Karpas-422 (cell line): ENCODE measurements around the gene CHST13. TPM values are rescaled to one million over a fixed set of nuclear protein-coding genes. Genes with fewer than 3 reads are reported as not detected.

Experiments
- DNase-seq: peaks from one replicate; pipeline ENCODE4 v3.0.0-alpha.2; 2015
- H2AFZ ChIP-seq: fragments of 200-600 bp; sonication (generic); 2 replicates; pipeline ENCODE4 v1.6.1; 2014; ENCODE audit warnings: antibody characterized with exemption, low read length, mixed read lengths
- H3K27ac ChIP-seq: fragments of 200-600 bp; sonication (generic); 2 replicates; pipeline ENCODE4 v1.5.1; 2014; ENCODE audit warnings: mild to moderate bottlenecking, low read length, moderate library complexity
- H3K27me3 ChIP-seq: fragments of 200-600 bp; sonication (generic); 2 replicates; pipeline ENCODE4 v1.6.1; 2014; ENCODE audit warnings: low read length, mixed read lengths
- H3K36me3 ChIP-seq: fragments of 200-600 bp; sonication (generic); 2 replicates; pipeline ENCODE4 v1.6.1; 2014; ENCODE audit warnings: low read length, mixed read lengths; ENCODE audit not compliant: insufficient read depth
- H3K4me1 ChIP-seq: fragments of 200-600 bp; sonication (generic); 2 replicates; pipeline ENCODE4 v1.6.1; 2014; ENCODE audit warnings: mild to moderate bottlenecking, low read length, mixed read lengths
- H3K4me2 ChIP-seq: fragments of 200-600 bp; sonication (generic); 2 replicates; pipeline ENCODE4 v1.6.1; 2014; ENCODE audit warnings: low read length, low read depth, mild to moderate bottlenecking; ENCODE audit not compliant: poor library complexity, severe bottlenecking
- H3K4me3 ChIP-seq: fragments of 200-600 bp; sonication (generic); 2 replicates; pipeline ENCODE4 v1.5.1; 2014; ENCODE audit warnings: mild to moderate bottlenecking, antibody characterized with exemption, low read length, mixed read lengths
- H3K79me2 ChIP-seq: fragments of 200-600 bp; sonication (generic); 2 replicates; pipeline ENCODE4 v1.6.1; 2014; ENCODE audit warnings: mild to moderate bottlenecking, low read length, mixed read lengths
- H3K9ac ChIP-seq: fragments of 200-600 bp; sonication (generic); 2 replicates; pipeline ENCODE4 v1.6.0; 2014; ENCODE audit warnings: low read length
- H3K9me2 ChIP-seq: fragments of 200-600 bp; sonication (generic), shearing (Covaris generic); replicated peaks from 2 replicates; pipeline ENCODE4 v1.6.0; 2014; ENCODE audit warnings: mild to moderate bottlenecking, low read length, moderate library complexity; ENCODE audit not compliant: insufficient read depth
- H3K9me3 ChIP-seq: fragments of 300-700, 200-600 bp; sonication (generic); 2 replicates; pipeline ENCODE4 v1.6.1; 2014; ENCODE audit warnings: low read length, mixed read lengths
- H4K20me1 ChIP-seq: fragments of 200-600 bp; sonication (generic); 2 replicates; pipeline ENCODE4 v1.6.1; 2014; ENCODE audit warnings: mild to moderate bottlenecking, antibody characterized with exemption, low read length, low read depth; ENCODE audit not compliant: insufficient read depth
- total RNA-seq: library from RNA; depleted of rRNA; stranded (reverse); fragments of >200 nt; shearing (Covaris generic); gene quantifications from 2 replicates; pipeline ENCODE4 v1.2.3, GENCODE V29; 2014; ENCODE audit warnings: low replicate concordance

The CHST13 gene
- total RNA-seq, 1 experiment from 2014 or later = not detected

DNA sequence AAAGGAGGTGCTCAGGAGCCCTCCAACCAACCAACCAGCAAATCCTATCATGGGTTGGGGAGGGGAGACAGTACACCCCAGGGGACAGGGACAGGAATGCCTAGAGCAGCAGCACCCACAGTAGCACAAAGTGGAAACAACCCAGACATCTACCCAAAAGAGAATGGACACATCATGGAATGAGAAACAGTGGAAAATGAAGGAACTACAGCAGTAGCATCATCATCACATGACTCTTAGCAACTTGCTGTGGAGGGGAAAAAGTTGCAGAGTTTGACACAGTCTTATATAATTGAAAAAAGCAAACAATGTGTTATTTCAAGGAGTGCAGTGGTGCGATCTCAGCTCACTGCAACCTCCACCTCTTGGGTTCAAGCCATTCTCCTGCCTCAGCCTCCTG lies 23.8 kb downstream of the CHST13 start:
- Histone ChIP-seq H4K20me1 (0 out of 2 replicates have a peak, but pooled peaks cover 4% of the 10 kb centered on the region), H3K4me1 (no peaks in the 10 kb centered on the region)

DNA sequence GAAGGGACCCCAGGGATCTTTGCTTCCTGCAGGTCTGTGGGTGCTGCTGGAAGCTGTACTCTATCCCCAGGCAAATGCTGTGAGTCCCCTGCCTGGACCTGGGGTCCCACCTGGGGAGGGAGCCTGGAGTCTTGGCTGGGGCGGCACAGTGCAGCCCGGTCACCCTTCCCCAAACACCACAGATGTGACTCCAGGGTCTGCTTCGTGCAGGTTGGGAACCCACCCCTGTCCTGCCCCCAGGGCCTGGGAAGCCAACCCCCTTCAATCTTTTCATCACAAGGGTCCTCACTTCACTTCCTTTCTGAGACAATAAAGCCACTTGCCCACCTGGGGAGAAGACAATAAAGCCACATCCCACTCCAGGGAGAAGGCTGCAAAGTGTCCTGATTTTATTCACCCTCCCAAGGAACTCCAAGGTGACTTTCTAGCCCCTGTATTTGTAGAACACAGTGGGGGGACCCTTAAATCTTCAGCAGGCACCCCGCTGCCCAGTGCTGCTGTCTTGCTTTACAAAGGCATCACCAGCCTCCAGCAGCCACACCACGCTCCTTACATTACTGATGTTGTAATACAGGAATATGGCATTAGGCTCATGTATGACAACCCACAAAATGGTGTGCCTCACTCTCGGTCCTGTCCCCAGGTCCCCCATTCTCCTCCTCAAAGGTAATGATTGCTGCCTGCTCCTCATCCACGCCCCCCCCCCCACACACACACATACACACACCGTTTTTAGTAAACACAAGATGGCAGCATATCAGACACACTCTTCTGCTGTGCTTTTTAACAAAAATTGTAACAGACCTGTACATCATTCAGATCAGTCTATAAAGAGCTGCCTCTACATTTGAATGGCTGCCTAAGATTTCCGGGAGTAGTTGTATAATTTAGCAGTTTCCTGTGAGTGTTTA lies 24.9 kb downstream of the CHST13 start:
- H3K79me2 ChIP-seq = no peaks in the 10 kb centered on the region
- H3K36me3 ChIP-seq = no peaks in the 10 kb centered on the region
- no peak overlapping the region for H3K9ac ChIP-seq
- no peak overlapping the region for H3K4me2 ChIP-seq
- no peaks in the 10 kb centered on the region for H3K9me3 ChIP-seq
- H3K4me3 ChIP-seq = no peak overlapping the region
- H3K27ac ChIP-seq = no peak overlapping the region
- no peak for DNase-seq
- H3K9me2 ChIP-seq = no peaks in the 10 kb centered on the region
- no peaks in the 10 kb centered on the region for H3K27me3 ChIP-seq
- H3K4me1 ChIP-seq = no peaks in the 10 kb centered on the region
- no peak overlapping the region for H2AFZ ChIP-seq
- 0 out of 2 replicates have a peak, but pooled peaks cover 2% of the 10 kb centered on the region for H4K20me1 ChIP-seq

More for the DNA sequence above, 23.8 kb downstream of the CHST13 start:
- H3K27me3 ChIP-seq = no peaks in the 10 kb centered on the region
- no peaks in the 10 kb centered on the region for H3K36me3 ChIP-seq
- no peaks in the 10 kb centered on the region for H3K9me3 ChIP-seq
- H3K79me2 ChIP-seq = no peaks in the 10 kb centered on the region
- H3K9me2 ChIP-seq = no peaks in the 10 kb centered on the region
- H3K4me3 ChIP-seq = no peak overlapping the region
- H2AFZ ChIP-seq = no peak overlapping the region
- no peak for DNase-seq
- no peak overlapping the region for H3K4me2 ChIP-seq
- no peak overlapping the region for H3K27ac ChIP-seq
- H3K9ac ChIP-seq = no peak overlapping the region

DNA sequence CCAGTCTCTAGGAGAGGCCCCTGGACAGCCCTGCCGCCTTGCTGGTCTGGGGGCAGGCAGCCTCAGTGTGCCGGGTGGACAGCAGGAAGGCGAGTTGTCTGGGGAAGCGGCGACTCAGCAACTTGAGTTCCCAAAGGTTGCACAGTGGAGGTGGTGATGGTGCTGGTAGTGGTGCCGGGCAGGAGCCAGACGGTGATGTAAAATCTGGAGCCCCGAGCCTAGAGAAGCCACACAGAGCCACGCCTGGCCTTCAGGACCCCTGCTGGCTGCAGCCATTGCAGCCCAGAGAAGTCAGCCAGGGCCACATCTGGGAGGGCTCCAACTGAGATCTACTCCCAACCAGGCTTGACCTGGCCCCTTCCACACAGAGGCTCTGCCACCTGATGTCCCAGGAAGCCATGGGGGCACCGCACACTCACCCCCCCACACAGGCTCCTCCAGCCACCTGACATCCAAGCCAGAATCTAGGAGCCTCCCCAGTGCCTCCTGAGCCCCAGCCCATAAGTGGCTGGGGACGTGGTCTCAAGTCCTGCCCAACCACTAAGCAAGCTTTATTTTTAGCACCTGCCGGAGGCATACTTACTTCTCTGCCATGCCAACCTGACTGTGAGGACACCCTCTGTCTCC lies 26.0 kb downstream of the CHST13 start:
- Histone ChIP-seq H4K20me1 (no peaks in the 10 kb centered on the region), H3K27ac (no peak overlapping the region), H3K27me3 (no peaks in the 10 kb centered on the region), H3K9me2 (no peaks in the 10 kb centered on the region), H3K79me2 (no peaks in the 10 kb centered on the region), H3K9me3 (no peaks in the 10 kb centered on the region), H3K9ac (no peak overlapping the region), H3K36me3 (no peaks in the 10 kb centered on the region), H3K4me3 (no peak overlapping the region), H2AFZ (no peak overlapping the region), H3K4me2 (no peak overlapping the region), H3K4me1 (no peaks in the 10 kb centered on the region)
- no peak for DNase-seq

DNA sequence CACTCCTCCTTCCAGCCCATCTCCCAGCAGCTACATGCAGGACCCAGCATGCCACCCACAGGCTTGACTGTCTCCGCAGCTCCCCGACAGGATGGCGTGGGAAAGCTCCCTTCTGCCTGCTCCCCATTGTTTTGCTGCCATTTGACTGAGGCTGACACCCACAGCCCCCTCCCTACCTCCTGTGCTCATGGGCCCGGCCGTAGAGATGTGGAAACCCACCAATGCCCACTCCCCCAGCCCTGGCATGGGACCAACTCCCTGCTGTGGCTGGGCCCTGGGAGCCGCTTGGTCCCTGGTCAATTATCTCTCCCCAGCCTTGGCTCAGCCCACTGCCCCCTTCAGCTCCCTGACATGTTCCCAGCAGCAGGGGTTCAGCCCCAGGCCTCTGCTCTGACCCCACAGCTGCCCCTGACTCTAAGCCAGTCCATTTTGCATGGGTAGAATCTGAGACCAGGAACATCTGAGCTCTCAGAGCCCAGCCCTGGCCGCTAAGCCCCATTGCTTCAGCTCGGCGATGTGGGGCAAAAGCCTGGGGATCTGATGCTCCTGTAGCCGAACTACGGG lies 26.6 kb downstream of the CHST13 start:
- no peak overlapping the region for H2AFZ ChIP-seq
- DNase-seq = no peak

DNA sequence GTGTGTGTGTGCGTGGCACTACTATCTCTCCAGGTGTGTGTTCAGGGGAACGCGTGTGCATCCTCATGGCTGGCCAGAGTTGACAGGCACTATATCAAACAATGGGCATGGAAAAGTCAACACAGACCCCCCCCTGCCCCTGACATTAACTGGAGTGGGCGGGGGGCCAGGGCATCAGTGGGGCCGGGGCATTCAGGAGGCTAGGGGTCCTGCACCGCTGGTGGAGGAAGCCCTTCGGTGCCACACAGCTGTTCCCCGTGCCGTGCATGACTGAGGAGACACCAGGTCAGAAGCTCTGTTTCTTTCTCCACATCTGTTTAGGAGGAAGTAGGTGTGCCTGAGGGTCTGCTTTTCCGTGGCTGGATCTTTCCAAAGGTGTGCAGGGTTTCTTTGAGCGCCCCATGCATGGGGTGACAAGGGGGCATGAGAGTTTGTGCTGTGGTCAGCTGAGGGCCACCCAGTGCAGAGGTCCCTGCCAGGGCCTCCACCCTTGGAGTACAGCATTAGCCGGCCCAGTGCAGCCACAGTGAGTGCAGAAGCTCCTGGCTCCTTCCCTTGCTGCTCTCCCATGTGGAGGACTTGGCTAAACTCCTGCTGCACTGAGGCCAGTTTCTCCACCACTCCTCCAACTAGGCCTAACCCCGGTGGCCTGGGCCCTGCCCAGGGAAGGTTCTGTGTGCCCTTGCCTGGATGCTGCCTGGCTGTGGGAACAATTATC lies 27.3 kb downstream of the CHST13 start:
- Histone ChIP-seq H3K79me2 (no peaks in the 10 kb centered on the region), H3K27ac (no peak overlapping the region), H3K27me3 (no peaks in the 10 kb centered on the region), H3K4me3 (no peak overlapping the region), H3K9me2 (no peaks in the 10 kb centered on the region), H4K20me1 (no peaks in the 10 kb centered on the region), H3K9ac (no peak overlapping the region), H3K4me2 (no peak overlapping the region), H2AFZ (no peak overlapping the region), H3K36me3 (no peaks in the 10 kb centered on the region), H3K4me1 (no peaks in the 10 kb centered on the region), H3K9me3 (no peaks in the 10 kb centered on the region)
- no peak for DNase-seq

More for the DNA sequence above, 26.6 kb downstream of the CHST13 start:
- Histone ChIP-seq H3K27ac (no peak overlapping the region), H3K4me3 (no peak overlapping the region), H3K36me3 (no peaks in the 10 kb centered on the region), H3K9me3 (no peaks in the 10 kb centered on the region), H4K20me1 (no peaks in the 10 kb centered on the region), H3K9me2 (no peaks in the 10 kb centered on the region), H3K27me3 (no peaks in the 10 kb centered on the region), H3K9ac (no peak overlapping the region), H3K4me2 (no peak overlapping the region), H3K4me1 (no peaks in the 10 kb centered on the region), H3K79me2 (no peaks in the 10 kb centered on the region)

DNA sequence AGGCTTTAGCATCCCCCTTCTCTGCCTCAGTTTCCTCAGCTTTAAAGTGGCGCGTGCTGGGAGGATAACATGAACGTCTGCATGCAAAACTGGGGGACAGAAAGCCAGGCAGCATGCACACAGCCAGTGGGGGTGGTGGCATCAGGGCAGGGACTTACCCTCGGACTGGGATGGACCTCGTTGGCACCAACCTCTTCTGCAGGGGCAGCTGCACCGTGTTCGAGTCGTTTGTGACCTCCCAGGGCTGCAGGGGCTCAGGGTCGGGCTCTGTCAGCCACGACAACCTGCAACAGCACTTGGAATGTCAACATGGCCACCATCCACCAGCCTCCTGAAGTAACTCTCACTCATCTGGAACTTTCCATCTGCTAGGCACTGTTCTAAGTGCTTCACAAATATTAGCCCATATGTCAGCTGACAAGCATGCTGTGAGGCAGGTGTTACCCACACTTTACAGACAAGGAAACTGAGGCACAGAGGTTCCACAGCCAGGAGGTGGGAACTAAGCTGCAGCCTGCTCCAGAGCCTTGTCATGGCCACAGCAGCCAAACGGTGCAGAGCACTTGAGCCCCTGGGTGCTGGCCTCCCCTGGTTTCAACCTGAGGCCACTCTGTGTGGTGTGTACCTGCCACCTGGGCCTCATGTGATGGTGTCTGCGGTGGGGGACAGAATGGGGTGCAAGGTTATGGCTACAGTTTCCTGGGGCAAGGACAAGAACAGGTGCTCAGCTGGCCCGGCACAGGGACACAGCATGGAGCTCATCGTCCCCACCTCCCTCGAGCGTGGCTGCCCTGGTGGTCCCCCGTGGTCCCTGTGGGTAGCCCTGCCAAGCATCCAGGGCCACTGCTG lies 28.1 kb downstream of the CHST13 start:
- H3K9me2 ChIP-seq = no peaks in the 10 kb centered on the region
- H2AFZ ChIP-seq = no peak overlapping the region
- H3K4me3 ChIP-seq = no peak overlapping the region
- no peak overlapping the region for H3K27ac ChIP-seq
- H3K36me3 ChIP-seq = no peaks in the 10 kb centered on the region
- no peak overlapping the region for H3K9ac ChIP-seq
- H3K4me2 ChIP-seq = no peak overlapping the region
- no peaks in the 10 kb centered on the region for H3K27me3 ChIP-seq
- H4K20me1 ChIP-seq = no peaks in the 10 kb centered on the region
- no peaks in the 10 kb centered on the region for H3K79me2 ChIP-seq
- no peak for DNase-seq
- H3K9me3 ChIP-seq = no peaks in the 10 kb centered on the region
- H3K4me1 ChIP-seq = no peaks in the 10 kb centered on the region

DNA sequence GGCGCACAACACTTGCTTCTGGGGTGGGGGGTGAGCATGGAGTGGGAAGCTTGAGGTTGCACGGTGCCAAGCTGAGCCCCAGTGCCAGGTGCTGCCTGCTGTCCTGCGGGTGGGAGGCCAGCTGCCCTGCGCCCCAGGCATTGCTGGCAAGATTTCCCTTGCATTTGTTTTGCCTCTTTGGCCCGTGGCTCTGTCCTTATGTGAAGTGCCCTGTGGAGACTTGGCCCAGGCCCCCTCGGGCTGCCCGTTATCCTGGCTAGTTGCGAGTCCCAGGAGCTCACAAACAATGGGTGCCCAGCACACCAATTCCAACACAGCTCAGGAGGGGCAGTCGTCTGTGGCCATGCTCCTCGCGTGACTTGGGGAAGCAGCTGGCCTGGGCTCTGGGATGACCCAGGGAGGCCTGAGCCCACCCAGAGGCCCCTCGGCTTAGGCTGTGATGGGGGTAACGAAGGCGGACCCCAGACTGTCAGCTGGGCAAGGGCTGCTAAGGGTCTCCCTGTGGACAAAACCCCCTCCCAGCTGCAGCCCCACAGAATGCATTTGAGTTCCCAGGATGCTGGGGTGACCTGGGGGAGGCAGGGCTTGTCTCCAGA lies 28.8 kb downstream of the CHST13 start:
- Histone ChIP-seq H2AFZ (no peak overlapping the region), H3K9me2 (no peaks in the 10 kb centered on the region), H3K4me2 (no peak overlapping the region), H3K4me1 (no peaks in the 10 kb centered on the region), H3K27ac (no peak overlapping the region), H3K4me3 (no peak overlapping the region), H3K9ac (no peak overlapping the region), H3K9me3 (no peaks in the 10 kb centered on the region), H3K79me2 (no peaks in the 10 kb centered on the region), H3K36me3 (no peaks in the 10 kb centered on the region), H3K27me3 (no peaks in the 10 kb centered on the region), H4K20me1 (no peaks in the 10 kb centered on the region)
- no peak for DNase-seq
